Panc1 (cell line): ENCODE results near the gene ECHDC3. TPM values are rescaled to one million over a fixed set of nuclear protein-coding genes. Genes with fewer than 3 reads are reported as not detected.
"Not testable (repeated sequence)": the region's sequence is repeated elsewhere in the genome, so short reads cannot be mapped to it uniquely, and the experiment has no call there.

Experiments
- ATAC-seq: fragments of 200-7000 bp; cut with Tn5 transposase; 2 replicates; pipeline ENCODE4 v1.9.1; 2020; ENCODE audit warnings: mild to moderate bottlenecking, moderate library complexity
- BruUV-seq: library from RNA; stranded (reverse); fragments of 400-500 nt; replicated peaks from 2 replicates; lab custom pipeline; 2021; lab: Mats Ljungman, UMichigan
- CTCF ChIA-PET: fragments of 300-600 bp; sonication (Branson Sonifier 250); formaldehyde crosslinking; loops from one replicate; lab custom pipeline; 2022; ENCODE audit warnings: antibody characterized with exemption; lab: Charles Lee
- POLR2A ChIA-PET: fragments of 300-600 bp; sonication (Branson Sonifier 250); formaldehyde crosslinking; loops from one replicate; lab custom pipeline; 2022; ENCODE audit warnings: antibody characterized with exemption; lab: Charles Lee
- DNase-seq: peaks from one replicate; pipeline ENCODE4 v3.0.0-alpha.2; 2010; ENCODE audit warnings: low read depth, low spot score
- H3K27ac ChIP-seq: 2 replicates; pipeline ENCODE4 v1.5.1; 2011; ENCODE audit warnings: mild to moderate bottlenecking, low read length, inconsistent platforms
- H3K27me3 ChIP-seq: fragments of 200-500 bp; sonication (Bioruptor generic); 2 replicates; pipeline ENCODE4 v1.6.0; 2014; ENCODE audit warnings: low read length, inconsistent platforms; ENCODE audit not compliant: control insufficient read depth, insufficient read depth
- H3K36me3 ChIP-seq: fragments of 200-500 bp; sonication (Bioruptor generic); 2 replicates; pipeline ENCODE4 v1.5.1; 2014; ENCODE audit warnings: inconsistent platforms, mild to moderate bottlenecking, low read length, moderate library complexity; ENCODE audit not compliant: control insufficient read depth, insufficient read depth
- H3K4me1 ChIP-seq: 2 replicates; pipeline ENCODE4 v1.5.1; 2011; ENCODE audit warnings: inconsistent platforms, mild to moderate bottlenecking, low read length, moderate library complexity; ENCODE audit not compliant: control insufficient read depth, insufficient read depth
- H3K4me3 ChIP-seq, 2 experiments: 2 replicates each; pipeline ENCODE4 v1.5.1; 2011 to 2012; ENCODE audit warnings: low read depth in 2 of 2, low read length in 2 of 2, mild to moderate bottlenecking in 2 of 2, inconsistent platforms in 1 of 2, moderate library complexity in 1 of 2
- H3K9me3 ChIP-seq: fragments of 200-500 bp; sonication (Bioruptor generic); 2 replicates; pipeline ENCODE4 v1.5.1; 2014; ENCODE audit warnings: low read depth, mild to moderate bottlenecking, inconsistent platforms, low read length, moderate library complexity; ENCODE audit not compliant: control insufficient read depth, insufficient read depth
- CTCF ChIP-seq: fragments of 450-650 bp; IDR thresholded peaks from 2 replicates; pipeline ENCODE4 v1.5.1; 2017; ENCODE audit warnings: mild to moderate bottlenecking
- POLR2AphosphoS5 ChIP-seq: IDR thresholded peaks from 2 replicates; pipeline ENCODE4 v1.6.1; 2012; ENCODE audit warnings: mild to moderate bottlenecking, low read depth, low read length, moderate library complexity
- REST ChIP-seq, 2 experiments: IDR thresholded peaks; 2 replicates each; pipeline ENCODE4 v1.6.1; 2011 to 2012; ENCODE audit warnings: low read depth in 2 of 2, control low read depth in 1 of 2, low read length in 1 of 2, mild to moderate bottlenecking in 1 of 2, moderate library complexity in 1 of 2; ENCODE audit not compliant: insufficient read depth in 1 of 2
- SIN3A ChIP-seq: IDR thresholded peaks from 2 replicates; pipeline ENCODE4 v1.6.1; 2012; ENCODE audit warnings: low read depth, mild to moderate bottlenecking, low read length, moderate library complexity, borderline replicate concordance; ENCODE audit not compliant: insufficient read depth
- TCF7L2 ChIP-seq: IDR thresholded peaks from 2 replicates; pipeline ENCODE4 v1.6.1; 2011; ENCODE audit warnings: mild to moderate bottlenecking, low read depth, low read length, inconsistent platforms
- in situ Hi-C: cut with HindIII; loops from 2 replicates; pipeline ENCODE4 v1.10.0; 2016; ENCODE audit warnings: low sequenced_read_pairs, low pct_unique_long_range_greater_than_20kb
- intact Hi-C: fragments of 100-400 bp; cut with micrococcal nuclease; formaldehyde crosslinking; loops from one replicate; pipeline ENCODE4 v1.10.0; 2022; ENCODE audit not compliant: unreplicated experiment
- total RNA-seq: library from RNA; stranded (reverse); gene quantifications from one replicate; pipeline ENCODE4 v1.2.1, GENCODE V29; 2021; ENCODE audit not compliant: unreplicated experiment

ECHDC3 gene
- total RNA-seq, 1 experiment from 2014 or later: 5.8 TPM

DNA sequence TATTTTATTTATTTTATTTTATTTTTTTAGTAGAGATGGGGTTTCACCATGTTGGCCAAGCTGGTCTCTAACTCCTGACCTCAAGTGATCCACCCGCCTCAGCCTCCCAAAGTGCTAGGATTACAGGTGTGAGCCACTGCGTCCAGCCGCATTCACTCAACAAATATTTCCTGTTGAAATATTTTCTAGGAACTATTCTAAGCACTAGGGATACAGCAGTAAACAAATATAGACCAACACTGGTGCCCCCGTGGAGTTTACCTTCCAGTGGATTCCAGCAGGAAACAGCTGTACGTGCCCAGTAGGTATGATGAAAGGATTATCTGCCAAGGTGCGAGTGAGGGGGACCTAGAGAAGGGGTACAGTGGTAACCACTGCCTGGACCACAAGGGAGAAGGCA lies 33.4 kb upstream of the ECHDC3 start:
- H3K27ac ChIP-seq, ATAC-seq, intact Hi-C loops, H3K4me1 ChIP-seq, H3K27me3 ChIP-seq, CTCF ChIA-PET, POLR2A ChIA-PET, in situ Hi-C loops, H3K36me3 ChIP-seq, BruUV-seq, DNase-seq, H3K4me3 ChIP-seq, H3K9me3 ChIP-seq: not testable (repeated sequence)

- Histone ChIP-seq H3K27me3 (no peaks in the 10 kb centered on the region), H3K4me3 (no peak overlapping the region), H3K4me1 (peaks cover 4% of the 10 kb centered on the region), H3K9me3 (no peaks in the 10 kb centered on the region), H3K27ac (no peak overlapping the region), H3K36me3 (no peaks in the 10 kb centered on the region)
- in situ Hi-C loops: no loop called here
- TF ChIP-seq REST (IDR thresholded peaks at IDR 0.05; ENCODE audit: insufficient read depth in 1 of 2, low read depth in 2 of 2, low read length in 1 of 2) (no peak), CTCF (no peak), TCF7L2 (no peak), SIN3A (no peak), POLR2AphosphoS5 (no peak)
- intact Hi-C loops: no loop called here
- no peak for DNase-seq
- no peak for ATAC-seq
- ChIA-PET CTCF (no interaction called here), POLR2A (no interaction called here)
- no TSS peak for BruUV-seq
These were observed 29.4 kb upstream of the ECHDC3 start for GRCh38 chr10:11712744-11713143.

DNA sequence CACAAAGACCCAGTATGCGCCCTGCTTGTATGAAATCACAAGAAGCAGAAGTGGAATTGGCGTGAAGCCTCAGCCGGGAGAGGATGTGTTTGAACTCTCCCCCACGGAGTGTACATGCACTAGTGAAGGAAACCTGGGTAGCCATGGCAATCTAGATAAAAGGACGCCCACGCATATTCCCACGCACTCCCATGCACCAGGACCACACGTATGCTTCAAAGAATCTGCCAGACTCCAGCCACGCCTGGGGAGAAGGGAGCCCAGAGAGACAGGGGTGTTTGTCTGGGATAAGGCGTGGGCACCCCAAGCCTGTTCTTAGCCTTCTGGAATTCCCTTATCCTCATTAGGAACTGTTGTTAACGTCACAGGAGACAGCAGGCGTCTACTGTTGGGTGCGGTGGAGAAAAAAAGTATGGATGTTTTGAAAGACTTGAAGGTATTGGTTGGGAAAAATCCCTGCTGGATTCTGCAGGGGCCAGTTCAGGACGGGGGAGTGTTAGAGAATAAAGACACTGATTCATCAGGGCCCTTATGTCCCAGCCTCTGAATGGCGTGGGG lies 28.9 kb upstream of the ECHDC3 start:
- Histone ChIP-seq H3K9me3 (no peaks in the 10 kb centered on the region), H3K4me3 (no peak overlapping the region), H3K36me3 (no peaks in the 10 kb centered on the region), H3K4me1 (peaks cover 4% of the 10 kb centered on the region), H3K27ac (no peak overlapping the region), H3K27me3 (no peaks in the 10 kb centered on the region)
- in situ Hi-C loops (no loop called here), intact Hi-C loops (no loop called here)
- no TSS peak for BruUV-seq
- TF ChIP-seq CTCF (no peak), POLR2AphosphoS5 (no peak), SIN3A (no peak), TCF7L2 (no peak), REST (IDR thresholded peaks at IDR 0.05; ENCODE audit: insufficient read depth in 1 of 2, low read depth in 2 of 2, low read length in 1 of 2) (no peak)
- POLR2A ChIA-PET: no interaction called here
- CTCF ChIA-PET: no interaction called here
- ATAC-seq (no peak), DNase-seq (no peak)
